Endothelial cell of umbilical vein (primary cell): ENCODE measurements around the gene MAPK8. TPM values are rescaled to one million over a fixed set of nuclear protein-coding genes. Genes with fewer than 3 reads are reported as not detected.

Experiments used
- BruUV-seq: library from RNA; stranded (reverse); fragments of 400-500 nt; replicated peaks from 2 replicates; lab custom pipeline; 2021; lab: Mats Ljungman, UMichigan
- CTCF ChIA-PET: fragments of 300-600, 350-600 bp; sonication (Branson Sonifier 250); formaldehyde crosslinking; loops from one replicate; lab custom pipeline; 2021; ENCODE audit warnings: antibody characterized with exemption, inconsistent platforms; lab: Charles Lee
- POLR2A ChIA-PET: fragments of 300-600, 350-600 bp; sonication (Branson Sonifier 250); formaldehyde crosslinking; loops from one replicate; lab custom pipeline; 2021; ENCODE audit warnings: antibody characterized with exemption, inconsistent platforms; lab: Charles Lee
- DNase-seq: peaks from one replicate; pipeline ENCODE4 v3.0.0-alpha.2; 2011; ENCODE audit warnings: low read depth, low spot score
- FAIRE-seq: peaks from 2 replicates; lab custom pipeline; 2011; peaks lifted over from hg19 to GRCh38; lab: Jason Lieb, UNC
- H2AFZ ChIP-seq: 2 replicates; pipeline ENCODE4 v1.6.0; 2012; ENCODE audit warnings: low read depth, low read length, control low read depth, inconsistent platforms
- H3K27ac ChIP-seq: 2 replicates; pipeline ENCODE4 v1.5.1; 2011; ENCODE audit warnings: low read depth, mild to moderate bottlenecking, control low read depth, low read length, moderate library complexity; ENCODE audit not compliant: insufficient read depth
- H3K27me3 ChIP-seq, 2 experiments: 2 replicates each; pipeline versions ENCODE4 v1.6.0 to v1.6.1; 2011; ENCODE audit warnings: low read length in 2 of 2, mixed read lengths in 1 of 2; ENCODE audit not compliant: control insufficient read depth in 2 of 2, insufficient read depth in 2 of 2
- H3K36me3 ChIP-seq, 2 experiments: 2 replicates in 1 of 2; 3 replicates in 1 of 2; pipeline ENCODE4 v1.5.1; 2011; ENCODE audit warnings: low read length in 2 of 2, mild to moderate bottlenecking in 1 of 2, moderate library complexity in 1 of 2; ENCODE audit not compliant: control insufficient read depth in 2 of 2, insufficient read depth in 2 of 2; ENCODE audit errors: extremely low read depth in 1 of 2
- H3K4me1 ChIP-seq: 3 replicates; pipeline ENCODE4 v1.5.1; 2011; ENCODE audit warnings: mild to moderate bottlenecking, low read length; ENCODE audit not compliant: control insufficient read depth, insufficient read depth; ENCODE audit errors: extremely low read depth
- H3K4me2 ChIP-seq: 2 replicates; pipeline ENCODE4 v1.6.1; 2011; ENCODE audit warnings: low read length, control low read depth, mixed read lengths; ENCODE audit not compliant: insufficient read depth
- H3K4me3 ChIP-seq, 3 experiments: fragments of 200-600 bp in 1 of 3; sonication (generic), shearing (Covaris generic) in 1 of 3; replicated peaks in 1 of 3; 2 replicates each; pipeline ENCODE4 v1.5.1; 2011 to 2016; ENCODE audit warnings: control low read depth in 3 of 3, low read length in 3 of 3, mild to moderate bottlenecking in 2 of 3, inconsistent platforms in 1 of 3, low read depth in 1 of 3, moderate library complexity in 1 of 3; ENCODE audit not compliant: insufficient read depth in 1 of 3
- H3K79me2 ChIP-seq: 2 replicates; pipeline ENCODE4 v1.6.0; 2012; ENCODE audit warnings: low read length, inconsistent platforms; ENCODE audit not compliant: control insufficient read depth, insufficient read depth
- H3K9ac ChIP-seq: replicated peaks from 2 replicates; pipeline ENCODE3; 2011; ENCODE audit warnings: low read length, control low read depth; ENCODE audit not compliant: insufficient read depth; ENCODE audit errors: extremely low read depth
- H3K9me1 ChIP-seq: replicated peaks from 3 replicates; pipeline ENCODE4 v1.6.0; 2011; ENCODE audit warnings: mild to moderate bottlenecking, low read length; ENCODE audit not compliant: control insufficient read depth, insufficient read depth; ENCODE audit errors: extremely low read depth
- H3K9me3 ChIP-seq: replicated peaks from 2 replicates; pipeline ENCODE4 v1.5.1; 2012; ENCODE audit warnings: low read length, inconsistent platforms; ENCODE audit not compliant: control insufficient read depth, insufficient read depth
- H4K20me1 ChIP-seq: replicated peaks from 2 replicates; pipeline ENCODE3; 2011; ENCODE audit warnings: mild to moderate bottlenecking, low read length; ENCODE audit not compliant: control insufficient read depth, insufficient read depth; ENCODE audit errors: extremely low read depth
- EZH2 ChIP-seq: IDR thresholded peaks from 2 replicates; pipeline ENCODE4 v1.6.1; 2012; ENCODE audit warnings: borderline replicate concordance, low read depth, mild to moderate bottlenecking, moderate library complexity, low read length, inconsistent platforms; ENCODE audit not compliant: severe bottlenecking
- FOS ChIP-seq: IDR thresholded peaks from 2 replicates; pipeline ENCODE4 v1.6.1; 2011; ENCODE audit warnings: mild to moderate bottlenecking, low read length, moderate library complexity, borderline replicate concordance; ENCODE audit not compliant: insufficient read depth
- GATA2 ChIP-seq: IDR thresholded peaks from 2 replicates; pipeline ENCODE4 v1.7.0; 2011; ENCODE audit warnings: low read depth, mild to moderate bottlenecking, moderate library complexity, mixed read lengths, low read length; ENCODE audit not compliant: insufficient read length, insufficient read depth
- JUN ChIP-seq: IDR thresholded peaks from 2 replicates; pipeline ENCODE4 v1.6.1; 2011; ENCODE audit warnings: borderline replicate concordance, low read depth; ENCODE audit not compliant: insufficient read length, insufficient read depth
- MYC ChIP-seq: IDR thresholded peaks from one replicate; pipeline ENCODE4 v1.6.1; 2011; ENCODE audit warnings: mild to moderate bottlenecking, low read depth, low read length
- POLR2A ChIP-seq: IDR thresholded peaks from 2 replicates; pipeline ENCODE4 v1.6.1; 2012; ENCODE audit warnings: low read depth, mild to moderate bottlenecking, control low read depth, low read length
- POLR2AphosphoS5 ChIP-seq: IDR thresholded peaks from 2 replicates; pipeline ENCODE4 v1.6.1; 2012; ENCODE audit warnings: low read depth, mild to moderate bottlenecking, control low read depth, low read length, moderate library complexity; ENCODE audit not compliant: insufficient read depth
- dilution Hi-C: fragments of 300-500 bp; cut with MboI; formaldehyde crosslinking; loops from one replicate; pipeline ENCODE4 v1.15.0; 2019; ENCODE audit warnings: low sequenced_read_pairs; ENCODE audit not compliant: extremely low pct_ligation_motif_present
- intact Hi-C: fragments of 100-400 bp; cut with micrococcal nuclease; formaldehyde crosslinking; loops from one replicate; pipeline ENCODE4 v1.10.0; 2022
- polyA plus RNA-seq, 4 experiments: library from polyadenylated mRNA; depleted of rRNA in 3 of 4; stranded (reverse) in 3 of 4; unstranded in 1 of 4; fragments of >200 nt; gene quantifications; 2 replicates each; pipeline versions ENCODE4 v1.2.1 to v1.2.3, GENCODE V29; 2011 to 2012; ENCODE audit warnings: missing spikeins in 1 of 4
- total RNA-seq: library from RNA; stranded (reverse); gene quantifications from 2 replicates; pipeline ENCODE4 v1.2.3, GENCODE V29; 2021
- TF ChIP-seq, protein P1 (sequence below), 2 donors: IDR thresholded peaks; 1 replicate in 1 of 2; 2 replicates in 1 of 2; pipeline ENCODE4 v1.5.1; 2011; ENCODE audit warnings: low read length in 2 of 2, mild to moderate bottlenecking in 2 of 2, moderate library complexity in 2 of 2, control low read depth in 1 of 2, inconsistent platforms in 1 of 2, low read depth in 1 of 2; ENCODE audit not compliant: insufficient read depth in 1 of 2; ENCODE audit errors: extremely low read depth in 1 of 2
- TF ChIP-seq, protein P2 (sequence below): IDR thresholded peaks from 2 replicates; pipeline ENCODE4 v1.6.1; 2011; ENCODE audit not compliant: insufficient read depth, insufficient read length

The MAPK8 gene
- total and polyA plus RNA-seq, 2 donors (not counting 3 experiments of a cell fraction or from before 2014, with no cell fraction given): 25.3 to 56.2 TPM

DNA sequence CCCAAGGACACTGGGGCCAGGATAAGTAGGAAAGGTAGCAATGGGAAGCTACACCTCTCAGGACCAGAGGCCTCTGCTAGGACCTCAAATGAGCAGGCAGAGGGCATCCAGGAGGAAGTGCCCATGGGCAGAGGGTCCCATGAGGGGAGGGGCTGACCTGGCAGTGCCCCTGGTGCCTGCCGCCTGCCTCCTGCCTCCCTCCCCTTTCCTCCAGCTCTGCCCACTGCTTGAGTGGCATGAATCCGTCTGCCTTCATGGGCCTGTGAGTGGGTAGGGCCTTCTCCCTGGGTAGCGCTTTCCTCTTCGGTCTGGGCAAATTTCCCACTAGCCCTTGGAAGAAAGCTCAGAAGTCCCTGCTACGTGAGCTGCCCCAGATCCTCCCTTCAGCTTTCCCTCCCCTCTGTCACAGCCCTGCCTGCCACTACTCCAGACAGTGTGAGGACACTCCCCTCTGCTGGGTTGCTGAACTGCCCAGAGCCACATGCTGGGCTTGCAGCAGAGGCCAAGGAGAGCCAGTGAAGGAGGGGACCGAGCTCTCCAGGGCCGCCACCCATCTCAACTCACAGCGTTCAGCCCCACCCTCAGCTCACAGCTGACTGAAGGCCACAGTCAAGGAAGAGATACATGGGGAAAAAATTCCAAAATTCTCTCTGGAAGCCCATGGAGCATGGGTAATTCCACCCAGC lies 157.0 kb downstream of the MAPK8 start:
- peaks cover 8% of the 10 kb centered on the region for H3K79me2 ChIP-seq
- H3K27ac ChIP-seq: no peak overlapping the region
- H2AFZ ChIP-seq: no peak overlapping the region
- no peak for FAIRE-seq
- H3K4me2 ChIP-seq: no peak overlapping the region
- H3K9me3 ChIP-seq: no peaks in the 10 kb centered on the region
- no peaks in the 10 kb centered on the region for H3K27me3 ChIP-seq
- no peaks in the 10 kb centered on the region for H4K20me1 ChIP-seq
- TF ChIP-seq, protein P1, sequence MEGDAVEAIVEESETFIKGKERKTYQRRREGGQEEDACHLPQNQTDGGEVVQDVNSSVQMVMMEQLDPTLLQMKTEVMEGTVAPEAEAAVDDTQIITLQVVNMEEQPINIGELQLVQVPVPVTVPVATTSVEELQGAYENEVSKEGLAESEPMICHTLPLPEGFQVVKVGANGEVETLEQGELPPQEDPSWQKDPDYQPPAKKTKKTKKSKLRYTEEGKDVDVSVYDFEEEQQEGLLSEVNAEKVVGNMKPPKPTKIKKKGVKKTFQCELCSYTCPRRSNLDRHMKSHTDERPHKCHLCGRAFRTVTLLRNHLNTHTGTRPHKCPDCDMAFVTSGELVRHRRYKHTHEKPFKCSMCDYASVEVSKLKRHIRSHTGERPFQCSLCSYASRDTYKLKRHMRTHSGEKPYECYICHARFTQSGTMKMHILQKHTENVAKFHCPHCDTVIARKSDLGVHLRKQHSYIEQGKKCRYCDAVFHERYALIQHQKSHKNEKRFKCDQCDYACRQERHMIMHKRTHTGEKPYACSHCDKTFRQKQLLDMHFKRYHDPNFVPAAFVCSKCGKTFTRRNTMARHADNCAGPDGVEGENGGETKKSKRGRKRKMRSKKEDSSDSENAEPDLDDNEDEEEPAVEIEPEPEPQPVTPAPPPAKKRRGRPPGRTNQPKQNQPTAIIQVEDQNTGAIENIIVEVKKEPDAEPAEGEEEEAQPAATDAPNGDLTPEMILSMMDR (IDR thresholded peaks at IDR 0.05; ENCODE audit: extremely low read depth in 1 of 2, insufficient read depth in 1 of 2, low read depth in 1 of 2, low read length in 2 of 2): no peak
- no peak for TF ChIP-seq FOS
- TF ChIP-seq POLR2A: no peak
- no peak for TF ChIP-seq GATA2
- no peak for TF ChIP-seq MYC
- no peak for TF ChIP-seq POLR2AphosphoS5
- TF ChIP-seq EZH2: no peak
- TF ChIP-seq JUN: no peak
- TF ChIP-seq, protein P2, sequence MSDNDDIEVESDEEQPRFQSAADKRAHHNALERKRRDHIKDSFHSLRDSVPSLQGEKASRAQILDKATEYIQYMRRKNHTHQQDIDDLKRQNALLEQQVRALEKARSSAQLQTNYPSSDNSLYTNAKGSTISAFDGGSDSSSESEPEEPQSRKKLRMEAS: no peak
- dilution Hi-C loops (no loop called here), intact Hi-C loops (no loop called here)
- H3K4me1 ChIP-seq: peaks cover 4% of the 10 kb centered on the region
- CTCF ChIA-PET: interaction anchor here (0.7 to 1.2 kb wide), 3 partner anchors 9 to 19 kb away, joined by 3 to 4 read pairs (median 4); no protein-coding TSS in a partner anchor
- POLR2A ChIA-PET: no interaction called here
- no peak overlapping the region for H3K4me3 ChIP-seq
- no peaks in the 10 kb centered on the region for H3K9me1 ChIP-seq
- BruUV-seq: no TSS peak
- no peak for DNase-seq
- H3K9ac ChIP-seq: no peak overlapping the region
- H3K36me3 ChIP-seq: no peaks in the 10 kb centered on the region
